Spinal cord (tissue), 10 donors: ENCODE measurements around the gene FAM168A. TPM values are rescaled to one million over a fixed set of nuclear protein-coding genes. Genes with fewer than 3 reads are reported as not detected.

Source experiments
- DNase-seq, 6 donors: peaks; one replicate each; pipeline versions ENCODE4 v3.0.0 to v3.0.0-alpha.2; 2013 to 2015; ENCODE audit warnings: low spot score in 6 of 6, low read depth in 4 of 6
- H3K27ac ChIP-seq: one replicate; pipeline ENCODE4 v1.5.1; 2013; ENCODE audit warnings: low read depth, low read length, control low read depth
- H3K27me3 ChIP-seq: one replicate; pipeline ENCODE4 v1.6.1; 2013; ENCODE audit warnings: low read length; ENCODE audit not compliant: control insufficient read depth, insufficient read depth
- H3K36me3 ChIP-seq: one replicate; pipeline ENCODE4 v1.6.1; 2013; ENCODE audit warnings: low read length; ENCODE audit not compliant: control insufficient read depth, insufficient read depth
- H3K4me1 ChIP-seq: one replicate; pipeline ENCODE4 v1.6.1; 2013; ENCODE audit warnings: low read length; ENCODE audit not compliant: control insufficient read depth, insufficient read depth
- H3K4me3 ChIP-seq: one replicate; pipeline ENCODE4 v1.5.1; 2013; ENCODE audit warnings: low read depth, low read length, control low read depth
- H3K9me3 ChIP-seq: one replicate; pipeline ENCODE4 v1.6.1; 2013; ENCODE audit warnings: low read length; ENCODE audit not compliant: control insufficient read depth, insufficient read depth
- WGBS: methylation state at CpG from one replicate; pipeline ENCODE4 v1.1.5; 2013; ENCODE audit warnings: missing lambda C conversion rate; ENCODE audit not compliant: insufficient coverage; 5-methylcytosine and 5-hydroxymethylcytosine counted together
- polyA plus RNA-seq, 2 donors: library from polyadenylated mRNA; unstranded; fragments of 120-200 nt; gene quantifications; one replicate each; pipeline ENCODE4 v1.2.1, GENCODE V29; 2013; ENCODE audit not compliant: insufficient read length in 2 of 2
- total RNA-seq, 2 donors: library from RNA; depleted of rRNA in 1 of 2; stranded (reverse); fragments of 120-200 nt in 1 of 2; fragments of >200 nt in 1 of 2; gene quantifications; one replicate each; pipeline versions ENCODE4 v1.2.3 to v1.2.4, GENCODE V29; 2013 to 2014
- donor health status: healthy.

The FAM168A gene
- total and polyA plus RNA-seq, 4 donors: 57.5 to 154 (median 103) TPM

DNA sequence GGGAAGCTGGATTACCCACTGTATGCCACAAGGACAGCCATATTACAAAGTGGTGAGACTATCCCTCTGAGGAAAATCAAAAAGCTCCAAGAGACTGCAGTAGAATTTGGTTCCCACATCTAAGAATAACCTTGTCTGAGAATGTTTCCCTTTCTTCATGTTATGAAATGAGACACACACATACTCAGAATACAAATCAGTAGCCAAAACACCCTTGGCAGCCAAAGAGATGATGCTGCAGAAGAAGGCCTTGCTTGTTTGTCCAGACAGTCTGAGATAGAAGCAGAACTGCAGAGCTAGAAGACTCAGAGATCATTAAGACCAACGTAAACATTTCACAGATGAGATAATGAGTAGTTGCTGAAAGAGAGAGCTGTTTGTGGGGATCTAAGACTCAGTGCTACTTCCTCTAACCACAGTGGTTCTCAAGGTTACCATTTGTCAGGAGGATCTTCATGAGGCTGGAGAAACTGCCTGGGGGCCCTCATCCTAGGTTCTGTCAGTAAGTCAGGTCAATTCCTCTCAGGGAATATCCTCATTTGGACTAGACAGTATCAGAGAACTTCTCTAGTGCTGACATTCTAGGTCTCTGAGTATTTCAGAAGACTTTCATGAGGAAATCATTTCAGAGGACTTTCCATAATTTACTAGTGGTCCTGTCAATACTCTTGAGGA lies 182.8 kb downstream of the FAM168A start:
- no CpG with 5 or more reads among the region's 1 CpG for WGBS
- Histone ChIP-seq H3K27me3 (no peaks in the 10 kb centered on the region), H3K9me3 (no peaks in the 10 kb centered on the region), H3K36me3 (peaks cover 12% of the 10 kb centered on the region), H3K27ac (peak overlapping the region; percentile 50), H3K4me1 (peaks cover 3% of the 10 kb centered on the region), H3K4me3 (no peak overlapping the region)
- DNase-seq: peak in 1 of 6 donors; percentile 43

DNA sequence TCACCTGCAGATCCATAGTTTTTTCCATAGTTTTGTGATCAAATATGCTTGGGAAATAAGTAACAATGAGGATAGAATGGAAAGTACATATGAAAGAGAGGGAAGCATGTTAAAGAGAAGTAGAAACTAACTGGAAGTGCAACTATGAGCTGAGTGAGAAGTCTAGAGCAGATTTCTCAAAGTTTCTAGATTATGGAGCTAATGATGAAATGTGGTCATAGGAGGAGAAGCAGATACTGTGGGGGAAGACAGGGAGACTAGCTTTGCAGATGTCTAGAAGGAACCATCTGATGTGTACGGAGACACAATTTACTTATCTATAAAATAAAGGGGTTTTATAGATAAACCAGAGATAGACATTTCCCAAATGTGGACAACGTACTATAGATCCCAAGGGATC lies 184.7 kb downstream of the FAM168A start:
- no CpG with 5 or more reads among the region's 2 CpGs for WGBS
- H3K4me1 ChIP-seq: peaks cover 3% of the 10 kb centered on the region
- no peak overlapping the region for H3K27ac ChIP-seq
- H3K4me3 ChIP-seq: no peak overlapping the region
- DNase-seq: no peak
- H3K27me3 ChIP-seq: no peaks in the 10 kb centered on the region
- H3K36me3 ChIP-seq: peaks cover 24% of the 10 kb centered on the region
- no peaks in the 10 kb centered on the region for H3K9me3 ChIP-seq

DNA sequence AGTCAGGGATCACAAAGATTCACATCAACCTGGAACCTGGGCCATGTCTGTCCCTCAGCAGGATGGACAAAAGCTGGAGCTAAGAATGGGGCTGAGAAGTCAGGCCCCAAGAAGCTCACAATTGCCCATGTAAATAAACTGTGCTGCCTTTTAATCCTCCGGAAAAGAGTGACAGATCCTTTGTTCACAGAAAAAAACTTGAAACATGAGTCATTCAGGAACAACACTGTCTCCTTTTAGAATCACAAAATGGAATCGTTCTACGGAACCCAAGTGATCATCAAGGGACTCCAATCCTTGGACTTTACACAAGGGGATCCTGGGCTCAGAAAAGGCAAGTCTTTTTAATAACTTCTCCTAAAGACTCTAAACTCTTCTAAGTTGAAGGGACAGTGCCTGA lies 185.6 kb downstream of the FAM168A start:
- H3K27ac ChIP-seq: no peak overlapping the region
- H3K27me3 ChIP-seq: no peaks in the 10 kb centered on the region
- WGBS: 24% methylated on average over 3 of the region's 3 CpGs
- peaks cover 3% of the 10 kb centered on the region for H3K4me1 ChIP-seq
- no peaks in the 10 kb centered on the region for H3K9me3 ChIP-seq
- H3K36me3 ChIP-seq: peaks cover 25% of the 10 kb centered on the region
- no peak for DNase-seq
- no peak overlapping the region for H3K4me3 ChIP-seq

DNA sequence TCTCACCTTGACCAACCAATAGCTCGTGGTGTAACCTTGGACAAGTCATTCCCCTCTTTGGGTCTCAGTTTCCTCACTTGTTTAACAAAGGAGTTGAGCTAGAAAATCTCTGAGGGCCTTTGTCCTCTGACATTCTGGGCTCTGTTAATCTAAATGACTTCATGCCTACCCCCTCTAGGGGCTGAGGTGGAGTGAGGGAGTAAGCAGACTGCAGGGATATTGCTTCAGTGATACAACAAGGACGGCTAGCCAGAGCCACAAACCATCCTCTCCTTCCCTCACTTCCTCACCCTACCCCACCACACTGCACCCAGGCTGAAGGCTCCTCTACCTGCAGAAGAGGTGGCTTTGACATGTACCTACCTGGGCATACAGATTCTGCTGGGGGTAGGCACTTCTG lies 186.9 kb downstream of the FAM168A start:
- no peak for DNase-seq
- no peaks in the 10 kb centered on the region for H3K4me1 ChIP-seq
- no peaks in the 10 kb centered on the region for H3K9me3 ChIP-seq
- no CpG with 5 or more reads among the region's 2 CpGs for WGBS
- no peaks in the 10 kb centered on the region for H3K27me3 ChIP-seq
- no peak overlapping the region for H3K27ac ChIP-seq
- peaks cover 33% of the 10 kb centered on the region for H3K36me3 ChIP-seq
- H3K4me3 ChIP-seq: no peak overlapping the region

DNA sequence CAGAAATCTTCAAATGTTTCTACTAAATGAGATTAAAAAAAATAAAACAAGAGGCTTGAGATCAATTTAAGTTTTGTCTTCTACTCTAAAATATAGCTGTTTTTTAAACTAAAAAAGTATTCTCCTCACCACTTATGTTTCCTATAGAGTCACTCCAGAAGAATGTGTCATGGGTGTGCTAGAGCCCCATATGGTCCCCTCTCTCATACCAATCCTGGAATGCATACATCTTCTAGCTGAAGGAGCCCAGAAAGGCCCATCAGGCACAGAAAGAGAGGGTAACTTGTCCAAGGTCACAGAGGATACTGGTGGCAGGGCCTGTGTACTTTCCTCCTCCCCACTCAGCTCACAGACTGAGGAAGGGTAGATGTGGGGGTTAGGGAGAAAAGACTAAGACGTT lies 187.3 kb downstream of the FAM168A start:
- no peak for DNase-seq
- peaks cover 35% of the 10 kb centered on the region for H3K36me3 ChIP-seq
- no CpG with 5 or more reads among the region's 1 CpG for WGBS
- H3K4me1 ChIP-seq: no peaks in the 10 kb centered on the region
- no peaks in the 10 kb centered on the region for H3K27me3 ChIP-seq
- no peak overlapping the region for H3K27ac ChIP-seq
- H3K9me3 ChIP-seq: no peaks in the 10 kb centered on the region
- H3K4me3 ChIP-seq: no peak overlapping the region

DNA sequence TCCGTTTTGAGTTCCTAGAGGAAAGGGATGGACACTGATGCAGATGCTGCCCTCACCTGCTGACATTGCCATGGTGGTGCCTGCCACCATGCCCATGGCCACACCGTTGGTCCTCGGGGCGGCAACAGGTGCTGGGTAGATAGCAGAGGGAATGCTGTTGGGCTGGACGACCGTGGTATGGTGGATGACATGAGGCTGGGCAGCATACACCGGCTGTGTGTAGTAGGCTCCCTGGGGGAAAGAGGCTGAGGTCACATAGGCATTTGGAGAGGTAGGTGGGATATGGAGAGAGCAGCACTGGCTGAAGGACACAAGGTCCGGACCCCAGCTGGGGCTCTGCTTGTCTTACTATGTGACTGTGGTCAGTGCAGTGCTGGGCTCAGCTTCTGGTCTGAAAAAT lies 188.5 kb downstream of the FAM168A start:
- Histone ChIP-seq H3K4me1 (no peaks in the 10 kb centered on the region), H3K36me3 (peaks cover 46% of the 10 kb centered on the region), H3K27ac (no peak overlapping the region), H3K4me3 (no peak overlapping the region), H3K27me3 (no peaks in the 10 kb centered on the region), H3K9me3 (no peaks in the 10 kb centered on the region)
- DNase-seq: no peak
- 96% methylated on average over 8 of the region's 8 CpGs for WGBS

DNA sequence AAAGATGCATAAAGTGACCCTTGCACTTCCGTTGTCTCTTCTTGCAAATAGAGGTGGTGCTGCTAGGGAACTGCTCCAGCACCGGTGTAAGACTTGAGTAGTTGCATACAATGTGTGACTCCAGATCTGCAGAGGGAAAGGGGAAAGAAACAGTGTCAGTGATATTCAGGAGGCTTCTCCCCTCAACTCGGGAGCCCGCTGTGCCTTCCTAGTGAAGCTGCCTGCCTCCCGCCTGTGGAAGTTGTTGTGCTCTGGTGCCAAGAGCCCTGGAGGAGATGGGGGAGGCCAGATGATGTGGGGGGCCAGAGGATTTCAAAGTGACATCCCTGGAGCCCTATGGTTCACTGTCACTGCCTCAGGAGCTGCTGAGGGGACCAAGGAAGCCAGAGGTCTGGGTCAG lies 191.3 kb downstream of the FAM168A start:
- Histone ChIP-seq H3K36me3 (peaks cover 53% of the 10 kb centered on the region), H3K27me3 (no peaks in the 10 kb centered on the region), H3K4me3 (no peak overlapping the region), H3K4me1 (no peaks in the 10 kb centered on the region), H3K27ac (no peak overlapping the region), H3K9me3 (no peaks in the 10 kb centered on the region)
- 93% methylated on average over 5 of the region's 5 CpGs for WGBS
- no peak for DNase-seq

DNA sequence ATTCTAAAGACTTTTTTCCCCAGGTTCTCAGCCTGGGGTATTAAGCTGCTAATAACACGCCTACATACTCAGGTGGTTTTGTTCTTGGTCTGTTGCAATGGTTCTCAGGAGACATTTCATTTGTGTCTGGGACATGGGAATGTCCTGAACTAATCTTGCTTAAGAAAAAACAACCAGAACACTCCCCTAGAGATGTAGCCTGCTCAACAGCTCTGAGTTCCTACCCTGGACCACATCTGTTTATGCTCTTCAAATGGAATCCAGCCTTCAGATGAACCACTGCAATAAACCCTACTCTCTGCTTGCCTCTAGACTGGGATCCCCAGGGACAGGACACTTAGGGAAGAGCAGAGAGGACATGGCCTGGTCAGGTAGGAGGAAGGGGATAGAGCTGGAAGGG lies 191.8 kb downstream of the FAM168A start:
- H3K27me3 ChIP-seq: no peaks in the 10 kb centered on the region
- DNase-seq: no peak
- H3K4me3 ChIP-seq: no peak overlapping the region
- H3K36me3 ChIP-seq: peaks cover 51% of the 10 kb centered on the region
- no CpG with 5 or more reads among the region's 1 CpG for WGBS
- no peaks in the 10 kb centered on the region for H3K4me1 ChIP-seq
- no peaks in the 10 kb centered on the region for H3K9me3 ChIP-seq
- H3K27ac ChIP-seq: no peak overlapping the region

DNA sequence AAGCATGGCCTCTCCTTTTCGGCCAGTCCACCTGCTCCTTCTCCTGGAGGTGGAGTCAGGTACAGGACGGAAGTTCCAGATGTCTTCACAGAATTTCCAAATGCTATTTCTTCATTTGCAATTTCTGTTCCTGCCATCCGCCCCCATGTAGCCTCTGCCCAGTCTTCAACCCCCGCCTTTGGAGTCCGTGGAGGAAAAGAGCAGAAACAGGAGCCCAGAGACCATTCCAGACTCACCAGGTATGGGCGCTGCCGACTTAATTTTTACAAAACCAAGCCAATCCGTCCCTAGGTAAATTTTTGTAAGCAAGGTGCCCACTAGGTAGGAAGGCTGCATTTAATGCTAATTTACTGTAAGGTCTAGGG lies 192.8 kb downstream of the FAM168A start:
- Histone ChIP-seq H3K9me3 (no peaks in the 10 kb centered on the region), H3K36me3 (peaks cover 49% of the 10 kb centered on the region), H3K4me1 (no peaks in the 10 kb centered on the region), H3K27ac (no peak overlapping the region), H3K27me3 (no peaks in the 10 kb centered on the region), H3K4me3 (no peak overlapping the region)
- WGBS: 94% methylated on average over 5 of the region's 8 CpGs
- no peak for DNase-seq

DNA sequence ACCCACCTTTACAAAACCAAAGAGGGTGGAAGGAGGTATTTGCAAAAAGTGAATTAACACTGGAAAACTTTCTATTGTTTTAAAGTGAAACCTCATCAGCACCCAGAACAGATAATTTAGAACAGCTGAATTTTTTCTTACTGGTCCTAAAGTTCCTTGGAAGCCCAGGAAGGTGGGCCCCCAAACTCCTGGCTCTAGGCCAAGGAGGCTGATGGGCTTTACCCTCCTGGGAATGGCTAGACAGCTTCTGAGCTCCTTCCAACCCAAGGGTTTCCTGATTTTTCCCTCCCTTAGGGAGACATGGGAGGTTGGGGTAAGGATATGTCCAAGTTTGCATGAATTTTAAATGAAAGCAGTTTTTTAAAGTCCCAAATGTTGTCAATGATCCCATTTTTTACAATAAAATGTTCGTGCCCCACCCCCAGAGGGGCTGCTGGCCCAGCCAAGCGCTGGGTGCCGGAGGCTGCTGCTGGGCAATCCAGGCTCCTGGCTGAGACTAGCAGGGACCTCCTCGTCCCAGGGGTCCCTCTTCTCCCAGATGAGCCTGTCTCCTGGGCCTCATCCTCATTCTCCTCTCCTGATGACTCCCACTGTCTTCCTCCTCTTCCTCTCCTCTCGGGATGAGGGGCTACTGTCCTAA lies 193.3 kb downstream of the FAM168A start:
- no peaks in the 10 kb centered on the region for H3K4me1 ChIP-seq
- peaks cover 49% of the 10 kb centered on the region for H3K36me3 ChIP-seq
- no peaks in the 10 kb centered on the region for H3K27me3 ChIP-seq
- H3K4me3 ChIP-seq: no peak overlapping the region
- no peak for DNase-seq
- no peak overlapping the region for H3K27ac ChIP-seq
- WGBS: 98% methylated on average over 5 of the region's 5 CpGs
- no peaks in the 10 kb centered on the region for H3K9me3 ChIP-seq
